GM13977 (cell line): ENCODE measurements around the gene ZNF576.

Experiments
- DNase-seq: peaks from one replicate; pipeline ENCODE4 v3.0.0; 2012; ENCODE audit warnings: low spot score
- CTCF ChIP-seq: IDR thresholded peaks from 2 replicates; pipeline ENCODE4 v1.5.1; 2012; ENCODE audit warnings: mild to moderate bottlenecking, control low read depth; ENCODE audit not compliant: insufficient read depth; ENCODE audit errors: extremely low read depth, missing control alignments
- in situ Hi-C: fragments of 300-500 bp; cut with MboI; formaldehyde crosslinking; loops from one replicate; pipeline ENCODE4 v1.12.0; 2022; ENCODE audit warnings: low sequenced_read_pairs, low pct_unique_long_range_greater_than_20kb, mixed read lengths, inconsistent platforms; ENCODE audit not compliant: unreplicated experiment

Gene ZNF576

GRCh38 chr19:43622070-43622469 lies 25.7 kb downstream of the ZNF576 start:
- no peak for TF ChIP-seq CTCF
- DNase-seq: no peak
- in situ Hi-C loops: no loop called here

GRCh38 chr19:43622956-43623355 lies 26.6 kb downstream of the ZNF576 start:
- no peak for TF ChIP-seq CTCF
- in situ Hi-C loops: no loop called here
- no peak for DNase-seq

GRCh38 chr19:43623889-43624670 lies 27.7 kb downstream of the ZNF576 start:
- no peak for DNase-seq
- in situ Hi-C loops: no loop called here
- no peak for TF ChIP-seq CTCF

GRCh38 chr19:43624933-43625332 lies 28.5 kb downstream of the ZNF576 start:
- DNase-seq: peak; percentile 89
- in situ Hi-C loops: no loop called here

GRCh38 chr19:43625918-43626579 lies 29.7 kb downstream of the ZNF576 start:
- no peak for DNase-seq
- in situ Hi-C loops: no loop called here
- no peak for TF ChIP-seq CTCF

More at GRCh38 chr19:43624933-43625332, 28.5 kb downstream of the ZNF576 start:
- TF ChIP-seq CTCF: peak; percentile 75

- no peak for DNase-seq
- no peak for TF ChIP-seq CTCF
- in situ Hi-C loops: no loop called here
Measured at GRCh38 chr19:43626838-43627237, 30.4 kb downstream of the ZNF576 start.
